Keratinocyte (primary cell): ENCODE measurements around the gene ADARB2. TPM values are rescaled to one million over a fixed set of nuclear protein-coding genes. Genes with fewer than 3 reads are reported as not detected.

ENCODE experiments used
- DNase-seq: peaks from one replicate; pipeline ENCODE4 v3.0.0-alpha.2; 2011; ENCODE audit warnings: low read depth, missing footprints, low spot score
- FAIRE-seq: peaks from 2 replicates; lab custom pipeline; 2011; peaks lifted over from hg19 to GRCh38; lab: Jason Lieb, UNC
- H2AFZ ChIP-seq: 2 replicates; pipeline ENCODE4 v1.6.0; 2012; ENCODE audit warnings: low read length, control low read depth, inconsistent platforms; ENCODE audit not compliant: control insufficient read depth
- H3K27ac ChIP-seq: 2 replicates; pipeline ENCODE4 v1.5.1; 2011; ENCODE audit warnings: low read length; ENCODE audit not compliant: control insufficient read depth, insufficient read depth
- H3K27me3 ChIP-seq: 3 replicates; pipeline ENCODE4 v1.6.0; 2011; ENCODE audit warnings: low read length; ENCODE audit not compliant: control insufficient read depth, insufficient read depth; ENCODE audit errors: extremely low read depth
- H3K36me3 ChIP-seq, 2 experiments: 2 replicates in 1 of 2; 3 replicates in 1 of 2; pipeline ENCODE4 v1.5.1; 2011; ENCODE audit warnings: low read length in 2 of 2, mild to moderate bottlenecking in 1 of 2; ENCODE audit not compliant: control insufficient read depth in 2 of 2, insufficient read depth in 2 of 2; ENCODE audit errors: extremely low read depth in 1 of 2
- H3K4me1 ChIP-seq: 3 replicates; pipeline ENCODE4 v1.5.1; 2011; ENCODE audit warnings: low read length; ENCODE audit not compliant: control insufficient read depth, insufficient read depth; ENCODE audit errors: extremely low read depth
- H3K4me2 ChIP-seq: 3 replicates; pipeline ENCODE4 v1.6.0; 2011; ENCODE audit warnings: low read depth, low read length; ENCODE audit not compliant: control insufficient read depth, insufficient read depth; ENCODE audit errors: extremely low read depth
- H3K4me3 ChIP-seq, 3 experiments: fragments of 200-600 bp in 1 of 3; sonication (generic) in 1 of 3; 2 replicates in 2 of 3; 3 replicates in 1 of 3; pipeline ENCODE4 v1.5.1; 2011 to 2016; ENCODE audit warnings: low read length in 3 of 3, mild to moderate bottlenecking in 3 of 3, control low read depth in 2 of 3, inconsistent platforms in 1 of 3, low read depth in 1 of 3, mixed read lengths in 1 of 3, mixed run types in 1 of 3, moderate library complexity in 1 of 3; ENCODE audit not compliant: control insufficient read depth in 2 of 3, insufficient read depth in 2 of 3; ENCODE audit errors: extremely low read depth in 1 of 3
- H3K79me2 ChIP-seq: 2 replicates; pipeline ENCODE4 v1.6.0; 2012; ENCODE audit warnings: low read length; ENCODE audit not compliant: control insufficient read depth, insufficient read depth
- H3K9ac ChIP-seq: 3 replicates; pipeline ENCODE4 v1.6.0; 2011; ENCODE audit warnings: low read length; ENCODE audit not compliant: control insufficient read depth, insufficient read depth; ENCODE audit errors: extremely low read depth
- H3K9me1 ChIP-seq: 3 replicates; pipeline ENCODE4 v1.6.0; 2011; ENCODE audit warnings: low read length; ENCODE audit not compliant: control insufficient read depth, insufficient read depth; ENCODE audit errors: extremely low read depth
- H3K9me3 ChIP-seq: 2 replicates; pipeline ENCODE4 v1.5.1; 2012; ENCODE audit warnings: low read depth, low read length; ENCODE audit not compliant: control insufficient read depth
- H4K20me1 ChIP-seq: 3 replicates; pipeline ENCODE4 v1.6.0; 2011; ENCODE audit warnings: low read length; ENCODE audit not compliant: control insufficient read depth, insufficient read depth; ENCODE audit errors: extremely low read depth
- EZH2 ChIP-seq: IDR thresholded peaks from one replicate; pipeline ENCODE4 v1.6.1; 2012; ENCODE audit warnings: inconsistent platforms, mild to moderate bottlenecking, low read length, moderate library complexity
- dilution Hi-C: fragments of 300-500 bp; cut with MboI; formaldehyde crosslinking; loops from one replicate; pipeline ENCODE4 v1.7.0; 2020; ENCODE audit warnings: low sequenced_read_pairs; ENCODE audit not compliant: extremely low pct_ligation_motif_present
- polyA plus RNA-seq, 5 experiments: library from polyadenylated mRNA; depleted of rRNA in 3 of 5; stranded (reverse) in 3 of 5; stranded (forward) in 1 of 5; unstranded in 1 of 5; fragments of >200 nt; gene quantifications; 1 replicate in 1 of 5; 2 replicates in 3 of 5; 3 replicates in 1 of 5; pipeline versions ENCODE4 v1.2.1 to v1.2.3, GENCODE V29; 2011 to 2012; ENCODE audit warnings: missing spikeins in 2 of 5, low read depth in 1 of 5, low replicate concordance in 1 of 5
- TF ChIP-seq, protein P1 (sequence below), 3 experiments: IDR thresholded peaks in 1 of 3; conservative IDR thresholded peaks in 1 of 3; optimal IDR thresholded peaks in 1 of 3; 2 replicates in 2 of 3; 3 replicates in 1 of 3; pipeline versions ENCODE3 to v1.5.1; 2011; ENCODE audit warnings: low read length in 3 of 3, mild to moderate bottlenecking in 3 of 3, moderate library complexity in 2 of 3, control low read depth in 1 of 3, inconsistent platforms in 1 of 3; ENCODE audit not compliant: insufficient read depth in 2 of 3; ENCODE audit errors: extremely low read depth in 1 of 3

Gene ADARB2
- polyA plus RNA-seq, 1 donor (not counting 4 experiments of a cell fraction or from before 2014, with no cell fraction given): not detected

DNA sequence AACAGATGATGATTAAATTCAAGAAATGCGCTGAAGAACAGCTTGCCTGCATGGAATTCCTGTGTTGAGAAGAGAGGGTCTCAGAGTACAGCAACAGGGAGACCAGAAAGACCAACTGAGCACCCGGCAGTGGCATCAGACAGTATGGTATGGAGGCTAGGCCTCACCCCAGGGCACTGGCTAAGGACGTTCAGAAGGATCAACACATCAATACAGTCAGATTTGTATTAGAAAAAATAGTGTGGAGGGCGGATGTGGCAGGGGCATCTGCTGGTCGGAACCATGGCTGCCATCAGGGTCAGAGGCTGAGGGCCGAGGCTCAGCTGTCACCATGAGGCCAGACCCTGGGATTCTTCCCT, 142.1 kb downstream of the ADARB2 start:
- dilution Hi-C loops: no loop called here
- no peak overlapping the region for H3K4me2 ChIP-seq
- no peaks in the 10 kb centered on the region for H3K9me3 ChIP-seq
- no peaks in the 10 kb centered on the region for H3K36me3 ChIP-seq
- no peaks in the 10 kb centered on the region for H3K79me2 ChIP-seq
- no peaks in the 10 kb centered on the region for H3K27me3 ChIP-seq
- H4K20me1 ChIP-seq: no peaks in the 10 kb centered on the region
- no peak overlapping the region for H3K9ac ChIP-seq
- no peak overlapping the region for H3K27ac ChIP-seq
- peaks cover 2% of the 10 kb centered on the region for H3K4me1 ChIP-seq
- FAIRE-seq (no peak), DNase-seq (no peak)
- TF ChIP-seq, protein P1, sequence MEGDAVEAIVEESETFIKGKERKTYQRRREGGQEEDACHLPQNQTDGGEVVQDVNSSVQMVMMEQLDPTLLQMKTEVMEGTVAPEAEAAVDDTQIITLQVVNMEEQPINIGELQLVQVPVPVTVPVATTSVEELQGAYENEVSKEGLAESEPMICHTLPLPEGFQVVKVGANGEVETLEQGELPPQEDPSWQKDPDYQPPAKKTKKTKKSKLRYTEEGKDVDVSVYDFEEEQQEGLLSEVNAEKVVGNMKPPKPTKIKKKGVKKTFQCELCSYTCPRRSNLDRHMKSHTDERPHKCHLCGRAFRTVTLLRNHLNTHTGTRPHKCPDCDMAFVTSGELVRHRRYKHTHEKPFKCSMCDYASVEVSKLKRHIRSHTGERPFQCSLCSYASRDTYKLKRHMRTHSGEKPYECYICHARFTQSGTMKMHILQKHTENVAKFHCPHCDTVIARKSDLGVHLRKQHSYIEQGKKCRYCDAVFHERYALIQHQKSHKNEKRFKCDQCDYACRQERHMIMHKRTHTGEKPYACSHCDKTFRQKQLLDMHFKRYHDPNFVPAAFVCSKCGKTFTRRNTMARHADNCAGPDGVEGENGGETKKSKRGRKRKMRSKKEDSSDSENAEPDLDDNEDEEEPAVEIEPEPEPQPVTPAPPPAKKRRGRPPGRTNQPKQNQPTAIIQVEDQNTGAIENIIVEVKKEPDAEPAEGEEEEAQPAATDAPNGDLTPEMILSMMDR (optimal IDR thresholded peaks at IDR 0.05 in 1 of 3, IDR thresholded peaks at IDR 0.05 in 1 of 3, conservative IDR thresholded peaks at IDR 0.05 in 1 of 3; ENCODE audit: extremely low read depth in 1 of 3, insufficient read depth in 2 of 3, low read length in 3 of 3): no peak
- no peak for TF ChIP-seq EZH2
- H3K4me3 ChIP-seq: no peak overlapping the region
- H2AFZ ChIP-seq: no peak overlapping the region
- H3K9me1 ChIP-seq: no peaks in the 10 kb centered on the region

DNA sequence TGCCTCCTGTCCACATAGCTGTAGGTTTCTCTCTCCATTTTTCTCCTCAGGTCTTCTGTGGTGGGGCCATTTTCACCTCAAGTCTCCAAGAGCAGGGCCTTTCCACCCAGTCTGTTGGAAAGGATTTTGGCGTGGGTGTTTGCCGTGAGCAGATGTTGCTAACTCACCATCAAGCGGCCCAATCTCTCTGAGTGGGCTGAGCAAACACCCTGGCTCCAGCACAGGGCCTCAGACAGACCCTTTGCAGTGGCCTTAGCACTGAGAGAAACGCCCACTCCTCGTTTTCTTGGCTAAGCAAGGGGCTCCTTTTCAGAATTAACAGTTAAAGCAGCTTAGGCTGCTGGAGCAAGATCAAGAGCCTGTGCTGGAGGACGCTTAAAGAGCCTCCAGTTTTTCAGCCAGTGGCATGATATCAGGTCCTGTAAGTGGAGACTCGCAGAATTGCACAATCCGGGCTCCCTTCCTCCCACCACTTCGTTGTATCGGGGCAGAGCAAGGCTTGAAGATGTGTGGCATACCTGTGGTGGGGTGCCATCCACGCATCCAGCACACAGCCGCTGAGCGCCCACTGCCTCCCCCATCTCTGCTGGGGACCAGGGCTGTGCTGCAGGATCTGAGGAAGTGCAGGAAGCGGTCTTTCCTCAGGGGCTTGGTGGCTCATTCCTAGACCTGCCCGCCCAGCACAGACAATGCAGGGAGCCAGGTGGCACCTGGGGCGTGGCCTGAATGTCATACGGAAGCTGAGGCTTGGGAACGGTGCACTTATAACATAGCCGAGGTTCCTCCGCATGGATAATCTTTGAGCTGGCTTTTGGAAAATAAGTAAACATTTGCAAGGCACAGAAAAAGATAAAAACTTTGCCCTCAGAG, 142.7 kb downstream of the ADARB2 start:
- H3K4me3 ChIP-seq: no peak overlapping the region
- no peaks in the 10 kb centered on the region for H3K9me1 ChIP-seq
- H3K27me3 ChIP-seq: no peaks in the 10 kb centered on the region
- no peak overlapping the region for H3K9ac ChIP-seq
- H3K79me2 ChIP-seq: no peaks in the 10 kb centered on the region
- H2AFZ ChIP-seq: no peak overlapping the region
- FAIRE-seq: no peak
- H3K4me1 ChIP-seq: no peaks in the 10 kb centered on the region
- dilution Hi-C loops: no loop called here
- no peaks in the 10 kb centered on the region for H3K9me3 ChIP-seq
- no peak for TF ChIP-seq EZH2
- TF ChIP-seq, protein P1 (optimal IDR thresholded peaks at IDR 0.05 in 1 of 3, IDR thresholded peaks at IDR 0.05 in 1 of 3, conservative IDR thresholded peaks at IDR 0.05 in 1 of 3; ENCODE audit: extremely low read depth in 1 of 3, insufficient read depth in 2 of 3, low read length in 3 of 3): no peak
- no peak overlapping the region for H3K27ac ChIP-seq
- no peak overlapping the region for H3K4me2 ChIP-seq
- H4K20me1 ChIP-seq: no peaks in the 10 kb centered on the region
- H3K36me3 ChIP-seq: no peaks in the 10 kb centered on the region
- DNase-seq: no peak
